Stimulated activated CD4-positive, alpha-beta T cell treated with anti-CD3 and anti-CD28 coated beads, TNF-alpha, amount 100 ng/mL, for 48 hours (primary cell): Measurements from ENCODE around the gene BTBD16.

ENCODE experiments used
- DNase-seq, 3 donors: peaks; one replicate each; pipeline ENCODE4 v3.0.0-alpha.2; 2020; ENCODE audit warnings: low read depth in 3 of 3

BTBD16 gene

GRCh38 chr10:122273966-122274545 is 3.0 kb downstream of the BTBD16 start:
- DNase-seq: no peak

- no peak for DNase-seq
Observed at GRCh38 chr10:122276611-122277208, 5.6 kb downstream of the BTBD16 start.

- DNase-seq: no peak
Observed at GRCh38 chr10:122277526-122278136, 6.5 kb downstream of the BTBD16 start.

- DNase-seq: no peak
Observed at GRCh38 chr10:122279725-122280141, 8.6 kb downstream of the BTBD16 start.

GRCh38 chr10:122280156-122280555 is 9.1 kb downstream of the BTBD16 start:
- DNase-seq: no peak

GRCh38 chr10:122281018-122281626 is 10.0 kb downstream of the BTBD16 start:
- no peak for DNase-seq

GRCh38 chr10:122281751-122282150 is 10.7 kb downstream of the BTBD16 start:
- no peak for DNase-seq

GRCh38 chr10:122282253-122282671 is 11.2 kb downstream of the BTBD16 start:
- DNase-seq: no peak

- no peak for DNase-seq
Observed at GRCh38 chr10:122282909-122283308, 11.8 kb downstream of the BTBD16 start.

- no peak for DNase-seq
Observed at GRCh38 chr10:122285506-122286444, 14.7 kb downstream of the BTBD16 start.

- DNase-seq: no peak
Observed at GRCh38 chr10:122286867-122287266, 15.8 kb downstream of the BTBD16 start.

- DNase-seq: no peak
Observed at GRCh38 chr10:122287570-122287969, 16.5 kb downstream of the BTBD16 start.

- no peak for DNase-seq
Observed at GRCh38 chr10:122288262-122288661, 17.2 kb downstream of the BTBD16 start.

- DNase-seq: no peak
Observed at GRCh38 chr10:122288917-122289316, 17.8 kb downstream of the BTBD16 start.

GRCh38 chr10:122290334-122290733 is 19.2 kb downstream of the BTBD16 start:
- no peak for DNase-seq

GRCh38 chr10:122290833-122291532 is 19.9 kb downstream of the BTBD16 start:
- DNase-seq: no peak

GRCh38 chr10:122291739-122292138 is 20.6 kb downstream of the BTBD16 start:
- no peak for DNase-seq

GRCh38 chr10:122292376-122292775 is 21.3 kb downstream of the BTBD16 start:
- no peak for DNase-seq

GRCh38 chr10:122293156-122293960 is 22.3 kb downstream of the BTBD16 start:
- no peak for DNase-seq

GRCh38 chr10:122293961-122294380 is 22.9 kb downstream of the BTBD16 start:
- no peak for DNase-seq
